Effector CD8-positive, alpha-beta T cell (primary cell): ENCODE data around the gene MMP8.
"Not testable (repeated sequence)": the region's sequence is repeated elsewhere in the genome, so short reads cannot be mapped to it uniquely, and the experiment has no call there.

Source experiments
- DNase-seq: peaks from one replicate; lab custom pipeline; 2025; lab: John Stamatoyannopoulos, UW
- total RNA-seq, 4 experiments: gene quantifications; one replicate each; lab custom pipeline; 2026; lab: John Stamatoyannopoulos, UW

The MMP8 gene, protein sequence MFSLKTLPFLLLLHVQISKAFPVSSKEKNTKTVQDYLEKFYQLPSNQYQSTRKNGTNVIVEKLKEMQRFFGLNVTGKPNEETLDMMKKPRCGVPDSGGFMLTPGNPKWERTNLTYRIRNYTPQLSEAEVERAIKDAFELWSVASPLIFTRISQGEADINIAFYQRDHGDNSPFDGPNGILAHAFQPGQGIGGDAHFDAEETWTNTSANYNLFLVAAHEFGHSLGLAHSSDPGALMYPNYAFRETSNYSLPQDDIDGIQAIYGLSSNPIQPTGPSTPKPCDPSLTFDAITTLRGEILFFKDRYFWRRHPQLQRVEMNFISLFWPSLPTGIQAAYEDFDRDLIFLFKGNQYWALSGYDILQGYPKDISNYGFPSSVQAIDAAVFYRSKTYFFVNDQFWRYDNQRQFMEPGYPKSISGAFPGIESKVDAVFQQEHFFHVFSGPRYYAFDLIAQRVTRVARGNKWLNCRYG
- 0 reads per million in 4 experiments for total RNA-seq

DNA sequence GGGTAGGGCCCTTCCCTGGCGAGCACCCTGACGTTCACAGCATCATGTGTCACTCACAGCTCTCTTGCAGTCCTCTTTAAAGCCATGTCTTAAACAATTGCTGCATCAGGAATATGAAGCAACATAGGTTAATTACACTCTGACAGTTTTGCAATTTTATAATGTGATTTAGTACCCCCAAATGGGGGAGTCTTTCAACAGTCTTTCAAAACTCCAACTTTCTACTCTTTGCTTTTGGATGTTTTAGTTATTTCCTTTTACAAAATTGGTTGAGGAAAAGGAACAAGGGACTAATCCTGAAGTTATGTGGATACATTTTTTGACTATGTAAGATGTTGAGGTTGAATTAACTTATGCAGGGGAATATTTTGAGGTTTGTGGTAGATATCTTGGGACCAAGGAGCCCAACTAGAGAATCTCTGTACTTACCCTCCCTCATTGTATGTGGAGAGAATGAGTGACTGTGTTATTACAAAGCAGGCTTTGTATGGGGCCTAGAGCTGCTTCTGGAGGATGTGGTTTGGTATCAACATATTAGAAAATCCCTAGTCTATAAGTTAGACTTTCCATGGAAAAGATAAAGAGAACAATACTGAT, at the start of gene MMP8:
Gene MMP8 (minus strand): TSS at position 51 of the 597 bp plus-strand sequence. CDS start 99 bp downstream, outside the sequence.
- no peak for DNase-seq

DNA sequence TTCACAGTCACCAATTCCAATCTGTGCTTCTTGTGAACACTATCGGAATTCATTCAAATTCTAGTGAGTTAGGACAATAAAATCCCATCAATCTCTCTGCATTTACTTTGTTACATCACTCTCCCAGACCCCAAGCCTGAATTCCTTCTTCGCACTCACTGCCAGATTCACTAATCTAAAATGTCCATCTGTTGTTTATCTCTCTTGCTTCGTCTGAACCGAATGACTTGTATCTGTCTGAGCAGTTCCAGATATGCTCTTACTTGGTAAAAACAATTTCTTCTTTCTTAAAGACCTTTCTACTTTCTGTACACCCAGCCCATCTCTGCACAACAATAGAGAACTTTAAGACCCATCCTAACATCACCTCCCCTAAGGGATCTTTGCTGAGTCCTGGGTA, 48.6 kb upstream of the MMP8 start:
- no peak for DNase-seq

DNA sequence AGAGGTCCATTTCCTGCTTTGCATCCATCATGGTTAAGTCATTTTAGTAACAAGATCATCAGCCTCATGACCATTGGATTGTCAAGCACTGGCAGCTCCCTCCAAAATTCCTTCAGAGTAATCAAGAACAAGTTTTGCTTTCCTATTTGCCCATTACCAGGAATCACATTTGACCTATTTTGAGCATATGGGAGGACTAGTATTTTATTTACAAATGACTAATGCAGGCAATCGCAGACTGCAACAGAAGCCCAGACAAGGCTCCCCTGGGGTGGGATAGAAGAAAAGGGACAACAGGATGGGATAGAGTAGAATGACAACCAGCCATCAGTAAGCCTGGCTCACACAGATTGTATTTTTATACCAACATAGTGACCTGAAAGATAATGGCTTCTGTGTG, 46.6 kb upstream of the MMP8 start:
- DNase-seq, result no peak

DNA sequence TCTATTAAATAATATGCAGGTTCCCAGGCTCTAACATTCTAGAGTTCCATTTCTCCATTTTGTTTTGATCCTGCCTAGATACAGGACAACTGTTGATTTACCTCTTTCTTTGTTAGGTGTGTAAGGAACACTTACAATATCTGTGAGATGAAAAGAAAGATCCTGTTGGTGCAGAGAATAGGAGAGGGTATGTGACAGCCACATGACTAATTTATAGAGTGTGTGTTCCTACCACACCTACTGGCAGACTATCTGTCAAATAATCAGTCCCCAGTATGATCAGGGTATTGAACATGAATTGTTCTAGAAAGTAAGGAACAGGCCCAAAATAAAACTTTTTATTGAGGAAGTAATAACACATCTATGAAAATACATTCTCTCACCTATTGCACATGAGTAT, 45.4 kb upstream of the MMP8 start:
- DNase-seq, result no peak

DNA sequence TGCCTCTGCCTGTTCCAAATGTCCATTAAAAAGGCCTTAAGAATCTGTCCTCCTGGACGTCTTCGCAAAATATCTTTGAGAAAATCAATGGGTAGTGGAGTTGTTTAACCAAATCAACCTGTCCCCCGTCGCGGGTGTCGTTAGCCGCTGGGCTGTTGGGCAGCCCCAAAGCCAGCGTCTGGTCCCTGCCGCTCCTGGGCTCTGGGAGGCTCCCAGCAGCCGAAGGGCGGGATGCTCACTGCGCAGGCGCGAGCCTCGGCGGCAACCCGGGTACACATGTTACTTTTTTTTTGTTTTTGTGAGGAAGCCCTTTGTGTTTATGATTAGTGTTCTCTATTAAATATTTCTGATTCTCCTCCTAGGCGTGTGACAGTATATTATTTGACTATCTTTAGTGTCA, 43.0 kb upstream of the MMP8 start:
- no peak for DNase-seq

DNA sequence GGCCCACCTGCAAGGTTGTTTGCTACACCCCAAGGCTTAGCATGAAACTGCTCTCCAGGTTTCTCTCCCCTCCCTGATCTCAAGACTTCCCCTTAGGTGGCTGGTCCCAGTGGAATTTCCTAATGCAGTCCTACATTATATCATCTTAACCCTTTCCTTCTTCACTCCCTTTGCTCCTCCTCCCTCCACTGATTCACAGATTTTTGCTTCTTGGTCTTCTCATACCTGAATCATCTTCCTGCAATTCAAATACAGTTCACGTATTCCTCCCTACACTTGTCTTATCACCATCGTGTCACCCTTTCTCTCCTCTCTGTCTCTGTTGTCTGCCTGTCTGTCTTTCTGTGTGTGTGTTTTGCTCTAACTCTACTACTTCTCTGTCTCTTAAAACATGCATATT, 38.7 kb upstream of the MMP8 start:
- DNase-seq, result no peak

DNA sequence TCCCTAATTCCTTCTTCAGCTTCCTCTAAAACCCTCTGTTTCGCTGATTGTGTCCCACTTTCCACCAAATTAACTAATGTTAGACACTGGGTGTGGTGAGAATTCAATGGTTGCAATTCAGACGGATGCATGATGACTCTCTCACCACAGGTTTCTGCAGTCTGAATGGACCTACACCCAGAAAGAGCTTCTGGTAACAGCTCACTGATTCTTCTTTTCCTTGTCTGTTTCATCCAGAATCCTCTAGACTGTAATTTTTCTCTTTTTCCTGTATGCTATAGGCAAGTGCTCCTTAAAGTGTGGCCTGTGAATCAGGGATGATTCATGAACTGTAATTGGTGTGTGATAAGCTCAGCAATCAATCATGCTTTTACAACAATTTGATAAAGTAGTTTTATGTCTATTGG, 37.6 kb upstream of the MMP8 start:
- DNase-seq, result no peak

DNA sequence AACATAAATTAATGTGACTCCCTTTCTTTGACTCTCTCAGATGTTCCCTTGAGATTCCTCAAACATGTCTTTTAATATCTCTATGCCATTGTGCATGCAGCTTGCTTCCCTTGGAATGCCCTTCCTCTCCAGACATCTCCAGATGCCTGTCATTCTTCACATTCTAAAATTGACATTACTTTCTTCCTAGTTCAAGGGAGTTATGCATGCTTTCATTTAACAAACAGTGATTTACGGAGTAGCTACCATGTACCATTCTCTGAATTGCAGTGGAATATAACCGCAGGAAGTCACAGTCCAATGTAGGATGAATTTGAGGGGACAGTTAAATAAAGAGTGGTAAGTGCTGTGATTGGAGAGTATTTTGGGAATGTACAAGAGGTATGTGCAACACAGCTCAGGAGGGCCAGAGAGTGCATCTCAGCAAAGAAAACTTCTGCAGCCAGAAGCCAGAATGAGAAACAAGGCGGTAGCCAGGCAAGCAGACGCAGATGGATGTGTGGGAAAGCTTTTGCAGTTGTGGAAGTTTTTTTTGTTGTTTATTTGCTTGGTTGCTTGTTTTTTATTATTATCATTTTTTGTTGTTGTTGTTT, 37.0 kb upstream of the MMP8 start:
- no peak for DNase-seq

DNA sequence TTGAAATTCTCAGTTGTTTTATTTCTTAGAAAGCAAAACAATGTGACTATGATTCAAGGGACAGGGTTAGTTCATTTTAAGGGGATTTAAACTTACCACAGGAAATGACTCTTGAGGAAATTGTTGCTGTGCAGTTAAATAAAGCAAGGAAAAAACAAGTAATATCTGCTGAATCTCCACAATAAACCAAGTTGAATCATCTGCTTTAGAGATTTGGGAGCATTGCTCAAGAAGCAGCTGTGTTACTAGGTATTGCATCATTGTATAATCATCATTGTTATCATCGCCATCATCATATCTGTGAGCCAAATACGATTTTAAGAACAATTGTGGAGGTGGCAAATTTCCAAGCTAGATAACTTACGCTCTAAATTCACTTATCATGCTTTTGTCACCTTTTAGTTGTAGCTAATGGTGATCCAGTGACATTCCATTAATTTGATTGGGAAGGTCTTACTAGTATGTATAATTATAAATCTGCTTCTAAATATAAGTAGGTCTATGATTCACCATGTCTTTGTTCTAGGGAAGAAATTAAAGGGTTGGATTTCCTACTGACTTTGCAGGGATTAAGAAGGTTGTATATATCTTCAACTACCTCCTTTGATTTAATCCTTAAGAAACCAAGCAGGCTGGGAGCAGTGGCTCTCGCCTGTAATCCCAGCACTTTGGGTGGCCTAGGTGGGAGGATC, 35.7 kb upstream of the MMP8 start:
- no peak for DNase-seq

DNA sequence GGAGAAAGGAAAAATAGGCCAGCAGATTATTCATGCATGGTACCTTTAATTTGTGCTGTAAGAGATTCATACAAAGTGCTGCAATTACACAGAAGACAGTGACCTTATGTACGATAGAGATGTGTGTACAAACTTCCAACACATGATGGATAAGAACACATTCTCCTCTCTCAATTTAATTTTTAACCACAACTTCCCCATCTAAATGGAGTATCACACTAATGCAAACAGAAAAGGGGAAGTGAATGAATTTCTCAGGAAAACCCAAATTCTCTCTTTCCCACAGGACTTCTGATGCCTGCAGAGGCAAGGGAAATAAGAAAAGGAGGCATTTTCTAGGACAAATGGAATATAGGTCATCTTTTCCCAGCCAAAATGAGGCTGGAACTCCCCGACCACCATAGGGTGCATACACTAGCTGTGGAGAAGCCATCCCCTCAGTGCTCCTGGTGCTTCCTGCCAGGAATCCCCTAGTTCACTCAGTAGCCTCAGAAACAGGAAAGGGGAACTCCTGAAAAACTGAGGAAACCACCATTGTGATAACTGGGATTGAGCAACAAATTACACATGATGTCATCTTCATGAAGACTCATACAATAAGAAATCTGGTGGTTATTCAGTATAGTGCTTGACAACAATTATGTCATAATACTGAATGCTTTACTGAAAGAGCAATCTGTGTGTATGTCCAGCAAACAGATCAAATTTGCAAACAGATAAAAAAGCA, 33.2 kb upstream of the MMP8 start:
- no peak for DNase-seq

DNA sequence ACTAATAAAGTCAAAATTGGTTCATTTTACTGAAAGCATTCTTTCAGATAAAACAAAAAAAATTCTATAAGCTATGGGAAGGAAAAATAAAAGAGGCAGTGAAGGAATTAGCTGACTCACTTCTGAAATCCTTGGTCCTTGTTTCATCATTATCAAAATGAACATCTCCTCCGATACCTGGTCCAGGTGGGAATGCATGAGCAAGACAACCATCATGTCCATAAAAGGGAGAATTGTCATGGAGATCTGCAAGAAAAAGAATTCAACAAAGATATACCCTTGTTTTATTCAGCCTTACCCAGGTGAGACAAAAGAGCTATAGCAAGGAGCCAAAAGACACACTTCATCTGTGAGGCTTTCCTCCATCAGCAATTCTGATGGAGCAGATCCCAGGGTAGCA, 28.5 kb upstream of the MMP8 start:
- DNase-seq, result no peak

DNA sequence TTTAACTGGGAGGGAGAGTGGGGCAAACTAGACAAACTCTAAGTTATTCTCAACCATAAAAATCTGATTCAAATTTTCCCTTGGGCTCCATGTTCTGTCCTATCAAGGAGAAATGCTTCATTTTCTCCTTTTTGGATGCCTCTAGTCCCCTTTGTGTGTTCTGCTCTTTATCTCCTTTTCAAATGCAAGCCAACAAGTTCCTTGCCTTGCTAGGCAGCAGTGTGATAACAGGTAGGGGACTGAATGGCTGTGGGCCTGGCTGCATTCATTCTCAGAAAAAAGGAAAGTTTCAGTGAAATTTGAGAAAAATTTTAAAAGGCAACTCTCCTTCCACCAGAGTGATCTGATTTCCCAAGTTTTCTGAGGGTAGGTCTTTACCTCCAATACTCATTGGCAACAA, 26.9 kb upstream of the MMP8 start:
- DNase-seq, result no peak

DNA sequence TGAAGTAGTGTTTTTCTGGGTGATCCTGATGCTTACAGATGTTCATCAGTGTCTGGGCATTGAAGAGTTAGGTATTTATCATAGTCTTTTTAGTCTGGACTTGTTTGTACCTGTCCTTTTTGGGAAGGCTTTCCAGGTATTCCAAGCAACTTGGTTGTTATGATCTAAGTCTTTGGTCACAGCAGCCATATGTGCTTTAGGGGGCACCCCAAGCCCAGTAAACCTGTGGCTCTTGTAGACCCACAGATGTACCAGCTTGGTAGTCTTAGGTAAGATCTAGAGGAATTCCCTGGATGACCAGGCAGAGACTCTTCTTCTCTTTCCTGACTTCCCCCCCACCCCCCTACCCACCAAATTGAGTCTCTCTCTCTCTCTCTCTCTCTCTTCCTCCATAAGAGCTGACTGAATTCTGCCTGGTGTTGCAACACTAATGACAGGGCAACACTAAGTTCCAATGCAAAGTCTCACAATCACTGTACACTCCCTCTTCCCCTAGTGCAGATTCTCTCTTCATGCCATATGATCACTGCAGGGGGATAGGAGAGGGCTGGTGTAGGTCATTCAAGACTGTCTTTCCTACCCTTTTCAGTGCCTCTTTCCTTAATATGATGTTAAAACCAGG, 24.5 kb upstream of the MMP8 start:
- no peak for DNase-seq

DNA sequence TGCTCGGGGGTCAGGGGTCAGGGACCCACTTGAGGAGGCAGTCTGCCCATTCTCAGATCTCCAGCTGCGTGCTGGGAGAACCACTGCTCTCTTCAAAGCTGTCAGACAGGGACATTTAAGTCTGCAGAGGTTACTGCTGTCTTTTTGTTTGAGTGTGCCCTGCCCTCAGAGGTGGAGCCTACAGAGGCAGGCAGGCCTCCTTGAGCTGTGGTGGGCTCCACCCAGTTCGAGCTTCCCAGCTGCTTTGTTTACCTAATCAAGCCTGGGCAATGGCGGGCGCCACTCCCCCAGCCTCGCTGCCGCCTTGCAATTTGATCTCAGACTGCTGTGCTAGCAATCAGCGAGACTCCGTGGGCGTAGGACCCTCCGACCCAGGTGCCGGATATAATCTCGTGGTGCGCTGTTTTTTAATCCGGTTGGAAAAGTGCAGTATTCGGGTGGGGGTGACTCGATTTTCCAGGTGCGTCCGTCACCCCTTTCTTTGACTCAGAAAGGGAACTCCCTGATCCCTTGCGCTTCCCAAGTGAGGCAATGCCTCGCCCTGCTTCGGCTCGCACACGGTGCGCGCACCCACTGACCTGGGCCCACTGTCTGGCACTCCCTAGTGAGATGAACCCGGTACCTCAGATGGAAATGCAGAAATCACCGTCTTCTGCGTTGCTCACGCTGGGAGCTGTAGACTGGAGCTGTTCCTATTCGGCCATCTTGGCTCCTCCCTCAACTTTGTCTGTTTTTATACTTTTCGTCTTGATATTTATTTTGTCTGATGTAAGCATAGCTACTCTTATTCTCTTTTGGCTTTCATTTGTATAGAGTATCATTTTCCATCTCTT, 22.2 kb upstream of the MMP8 start:
- not testable (repeated sequence) for DNase-seq

DNA sequence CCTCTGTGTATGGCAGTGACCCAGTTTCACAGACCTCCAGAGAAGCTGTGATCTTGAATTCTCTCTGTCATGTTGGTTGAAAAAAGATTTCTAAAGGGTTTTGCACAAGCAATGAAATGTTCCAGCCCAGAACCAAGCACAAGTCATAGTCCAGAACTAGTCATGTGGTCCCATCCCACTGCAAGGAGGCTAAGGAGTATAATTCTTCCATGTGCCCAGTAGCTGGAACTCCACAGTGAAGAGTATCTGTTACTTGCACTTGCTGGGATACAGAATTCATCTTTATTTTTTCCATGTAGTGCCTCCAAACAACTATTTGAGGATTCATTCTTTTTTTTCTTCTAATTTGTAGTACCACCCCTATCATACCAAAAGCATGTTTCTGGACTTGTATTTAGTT, 9.9 kb upstream of the MMP8 start:
- no peak for DNase-seq

DNA sequence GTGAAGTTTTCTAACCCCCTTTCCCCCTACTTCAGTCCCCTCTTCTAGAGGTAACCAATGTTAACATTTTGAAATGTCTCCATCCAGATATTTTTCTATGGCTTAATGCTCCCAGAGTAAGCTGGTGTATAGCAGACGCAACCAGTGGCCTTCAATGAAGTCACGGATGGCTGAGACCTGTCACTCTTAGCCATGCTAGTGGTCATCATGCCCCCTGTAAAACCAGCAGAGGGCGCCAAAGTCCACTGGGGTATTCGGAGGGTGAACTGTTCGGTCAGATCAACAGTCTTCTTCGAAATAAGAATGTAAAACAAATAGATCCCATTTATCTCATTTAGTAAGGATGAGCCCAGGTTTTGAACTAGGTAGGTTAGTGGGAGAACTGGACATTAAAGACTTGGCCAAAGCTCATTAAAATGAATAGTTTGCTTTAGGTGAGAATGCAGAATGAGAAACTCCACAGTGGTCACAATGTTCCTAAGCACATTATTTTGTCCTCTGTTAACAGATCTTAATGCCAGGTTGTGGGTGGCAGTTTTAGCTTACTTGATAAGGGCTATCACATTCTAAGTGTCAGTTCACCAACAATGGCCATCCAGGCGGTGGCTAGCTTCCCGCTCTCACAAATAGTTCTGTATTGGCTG, 8.6 kb upstream of the MMP8 start:
- no peak for DNase-seq

DNA sequence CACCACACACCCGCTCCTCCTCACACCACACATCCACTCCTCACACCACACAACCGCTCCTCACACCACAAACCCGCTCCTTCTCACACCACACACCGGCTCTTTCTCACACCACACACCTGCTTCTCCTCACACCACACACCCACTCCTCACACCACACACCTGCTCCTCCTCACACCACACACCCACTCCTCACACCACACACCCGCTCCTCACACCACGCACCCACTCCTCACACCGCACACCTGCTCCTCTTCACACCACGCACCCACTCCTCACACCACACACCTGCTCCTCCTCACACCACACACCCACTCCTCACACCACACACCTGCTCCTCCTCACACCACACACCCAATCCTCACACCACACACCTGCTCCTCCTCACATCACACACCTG, 6.2 kb upstream of the MMP8 start:
- not testable (repeated sequence) for DNase-seq

DNA sequence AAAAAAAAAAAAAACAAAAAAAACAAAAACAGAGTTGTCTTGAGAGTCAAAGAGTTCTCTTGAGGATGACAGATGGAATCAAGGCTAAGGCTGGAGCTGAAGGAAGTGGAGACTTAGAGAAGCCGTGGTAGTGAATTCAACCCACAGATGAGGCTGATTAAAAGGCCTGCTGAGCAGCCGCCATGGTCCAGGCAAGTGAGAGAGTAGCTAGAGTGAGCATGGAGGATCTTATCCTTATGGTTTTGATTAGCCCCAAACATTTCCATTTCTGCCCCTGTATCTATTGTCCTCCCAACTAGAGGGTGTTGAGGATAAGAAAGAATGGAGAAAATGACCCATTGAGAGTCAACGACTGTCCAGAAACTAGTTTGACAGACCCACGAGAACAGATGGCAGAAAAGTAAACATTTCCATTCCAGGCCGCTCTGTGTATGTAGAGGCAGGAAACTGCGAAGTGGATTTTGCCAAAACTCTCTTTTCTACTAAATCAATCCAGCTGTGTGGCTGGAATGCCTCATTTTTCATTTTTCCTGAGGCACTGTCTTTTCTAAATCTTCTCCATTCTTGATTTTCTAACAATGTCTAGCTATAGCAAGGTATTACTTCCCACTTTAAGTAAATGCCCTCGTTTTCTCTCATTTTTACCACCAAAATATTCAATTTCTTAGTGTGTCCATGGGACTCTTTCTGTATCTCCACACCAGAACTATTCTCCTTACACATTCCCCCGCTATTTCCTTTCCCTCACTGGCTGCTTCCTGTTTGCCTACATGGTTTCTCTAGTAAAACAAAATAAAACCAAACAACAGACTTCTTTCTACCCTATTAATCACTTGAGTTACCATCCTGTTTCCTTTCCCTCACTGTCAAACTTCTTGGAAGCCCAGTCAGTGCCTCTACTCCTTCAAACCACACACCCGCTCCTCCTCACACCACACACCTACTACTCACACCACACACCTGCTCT, 5.4 kb upstream of the MMP8 start:
- DNase-seq, result no peak

DNA sequence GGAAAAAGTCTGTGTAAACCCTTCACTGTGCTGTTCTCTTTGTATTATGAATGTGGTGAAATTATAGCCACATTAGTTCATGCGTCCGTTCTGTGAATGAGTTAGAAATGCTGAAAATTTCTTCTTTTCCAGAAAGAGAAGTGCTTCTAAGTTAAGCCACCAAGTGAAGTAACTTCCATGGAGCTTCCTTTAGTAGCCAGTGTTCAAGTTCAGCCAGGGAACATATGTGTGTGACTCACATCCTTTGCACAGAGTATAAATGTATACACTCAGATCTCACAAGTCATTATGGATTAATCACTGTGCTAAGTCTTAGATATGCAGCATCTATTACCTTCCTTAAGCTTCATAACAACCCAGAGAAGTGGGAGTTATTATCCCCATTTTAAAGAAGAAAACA, 3.1 kb upstream of the MMP8 start:
- DNase-seq, result no peak
